AG04449 (cell line): ENCODE data around the gene UTP4.

Experiments
- CTCF ChIA-PET: fragments of 350-600 bp; formaldehyde crosslinking; extraction: SDS; loops from one replicate; lab custom pipeline; 2021; ENCODE audit warnings: antibody characterized with exemption; lab: Yijun Ruan, JAX
- POLR2A ChIA-PET: fragments of 400-600, 350-600 bp; formaldehyde crosslinking; extraction: SDS; loops from one replicate; lab custom pipeline; 2020; ENCODE audit warnings: antibody characterized with exemption, inconsistent platforms; lab: Yijun Ruan, JAX
- DNase-seq: peaks from one replicate; pipeline ENCODE4 v3.0.0-alpha.2; 2010; ENCODE audit warnings: low read depth, low spot score
- H3K4me3 ChIP-seq: 2 replicates; pipeline ENCODE4 v1.5.1; 2011; ENCODE audit warnings: low read depth, mild to moderate bottlenecking, control low read depth, low read length
- CTCF ChIP-seq: IDR thresholded peaks from one replicate; pipeline ENCODE4 v1.5.1; 2011; ENCODE audit warnings: mild to moderate bottlenecking, moderate library complexity, low read length, control low read depth, inconsistent platforms; ENCODE audit not compliant: insufficient read depth; ENCODE audit errors: missing control alignments

The UTP4 gene

GRCh38 chr16:69191136-69191535 is 58.7 kb downstream of the UTP4 start:
- ChIA-PET POLR2A (no interaction called here), CTCF (interaction anchor here (1.5 kb wide), 1 partner anchor 21 kb away, joined by 4 read pairs; no protein-coding TSS in a partner anchor)
- no peak overlapping the region for H3K4me3 ChIP-seq
- no peak for DNase-seq
- no peak for TF ChIP-seq CTCF

DNA sequence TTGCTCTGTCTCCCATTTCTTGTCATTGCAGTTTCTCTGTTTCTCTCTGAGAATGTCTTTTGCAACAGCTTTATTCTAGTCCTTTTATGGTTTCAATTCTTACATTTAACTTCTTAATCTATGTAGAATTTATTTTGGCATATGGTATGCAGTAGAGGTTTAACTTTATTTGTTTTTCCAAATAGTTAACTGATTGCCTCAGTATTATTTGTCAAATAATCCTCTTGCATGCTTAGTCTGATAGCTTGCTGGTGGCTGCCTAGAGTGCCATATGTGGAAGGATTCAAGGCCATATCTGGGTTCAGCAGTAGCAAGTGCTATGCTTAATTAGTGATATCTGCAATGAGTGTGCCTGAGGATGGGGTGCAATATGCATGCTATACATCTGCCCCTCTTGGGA is 61.4 kb downstream of the UTP4 start:
- POLR2A ChIA-PET, result interaction anchor here (1.6 kb wide), 1 partner anchor 82 kb away, joined by 3 read pairs; no protein-coding TSS in a partner anchor
- DNase-seq, result no peak

DNA sequence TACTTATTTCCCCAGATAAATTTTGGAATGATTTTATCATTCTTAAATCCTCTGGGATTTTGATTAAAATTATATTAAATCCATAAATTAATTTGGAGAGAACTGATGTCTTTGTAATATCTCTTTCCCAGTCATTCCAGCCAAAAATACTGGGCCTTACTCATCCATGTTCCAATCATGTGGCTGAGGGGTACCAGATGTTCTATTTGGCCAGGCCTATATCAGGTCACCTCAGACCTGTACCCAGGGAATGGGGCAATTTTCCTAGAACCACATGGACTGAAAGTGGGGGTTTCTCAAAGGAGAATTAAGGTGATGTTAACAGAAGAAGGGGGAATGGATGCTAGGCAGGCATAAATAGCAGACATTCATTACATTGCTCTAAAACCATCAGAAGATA is 62.0 kb downstream of the UTP4 start:
- CTCF ChIA-PET, result interaction anchor here (1.3 to 1.9 kb wide), 2 partner anchors 41 to 91 kb away, joined by 3 to 6 read pairs; no protein-coding TSS in a partner anchor
- POLR2A ChIA-PET, result interaction anchor here (1.6 kb wide), 1 partner anchor 82 kb away, joined by 3 read pairs; no protein-coding TSS in a partner anchor
- H3K4me3 ChIP-seq, result no peak overlapping the region
- no peak for TF ChIP-seq CTCF
- DNase-seq, result no peak

More for the DNA sequence above, 61.4 kb downstream of the UTP4 start:
- CTCF ChIA-PET, result interaction anchor here (1.9 to 2.2 kb wide), 2 partner anchors 43 to 92 kb away, joined by 6 to 10 read pairs; no protein-coding TSS in a partner anchor
- TF ChIP-seq CTCF, result no peak
- no peak overlapping the region for H3K4me3 ChIP-seq

DNA sequence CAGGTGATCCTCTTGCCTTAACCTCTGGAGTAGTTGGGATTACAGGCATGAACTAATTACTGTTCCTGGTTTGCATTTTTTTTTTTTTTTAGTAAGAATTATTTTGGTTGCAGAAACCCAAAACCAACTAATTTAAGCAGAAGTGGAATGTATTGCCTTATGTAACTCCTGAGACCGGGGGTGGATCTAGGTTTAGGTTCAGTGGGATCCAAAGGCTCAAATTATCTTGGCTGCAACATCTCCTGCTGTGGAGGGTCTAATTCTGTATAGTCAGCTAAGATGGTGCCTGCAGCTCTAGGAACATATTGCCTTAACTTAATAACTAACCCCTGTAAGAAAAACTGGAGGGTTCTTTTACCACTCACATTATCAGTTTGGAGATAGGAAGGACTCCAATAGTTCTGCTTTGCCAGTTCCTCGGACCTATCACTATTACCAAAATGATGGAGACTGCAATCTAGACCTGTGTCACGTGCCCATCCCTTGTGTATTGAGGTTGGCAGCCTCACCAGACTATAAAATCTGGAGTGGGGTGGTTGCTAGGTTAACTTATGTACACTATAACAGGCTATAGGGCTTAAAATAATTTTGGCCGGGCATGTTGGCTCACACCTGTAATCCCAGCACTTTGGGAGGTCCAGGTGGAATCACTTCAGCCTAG is 63.0 kb downstream of the UTP4 start:
- ChIA-PET CTCF (interaction anchor here (1.3 kb wide), 1 partner anchor 42 kb away, joined by 3 read pairs; no protein-coding TSS in a partner anchor), POLR2A (no interaction called here)
- DNase-seq, result no peak

DNA sequence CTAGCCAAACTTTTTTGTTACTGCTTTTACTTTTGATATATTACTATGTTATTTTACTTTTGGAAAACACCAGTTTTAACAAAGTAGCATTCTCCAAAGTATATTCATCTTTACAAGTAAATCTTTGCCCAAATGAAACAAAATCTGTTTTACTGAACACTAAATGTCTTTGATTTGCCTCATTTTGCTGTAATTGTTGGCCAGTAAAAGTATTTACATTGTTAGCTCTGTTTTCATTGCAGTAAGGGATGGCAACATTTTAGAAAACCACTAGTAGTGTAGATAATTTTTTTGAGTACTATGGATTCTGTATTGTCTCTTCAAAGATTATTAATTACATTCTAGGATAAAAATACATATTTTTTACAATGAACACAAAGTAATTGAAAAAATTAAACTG is 65.1 kb downstream of the UTP4 start:
- DNase-seq, result no peak
- ChIA-PET POLR2A (no interaction called here), CTCF (no interaction called here)
- H3K4me3 ChIP-seq, result no peak overlapping the region
- TF ChIP-seq CTCF, result no peak

More for the DNA sequence above, 63.0 kb downstream of the UTP4 start:
- no peak for TF ChIP-seq CTCF
- no peak overlapping the region for H3K4me3 ChIP-seq

DNA sequence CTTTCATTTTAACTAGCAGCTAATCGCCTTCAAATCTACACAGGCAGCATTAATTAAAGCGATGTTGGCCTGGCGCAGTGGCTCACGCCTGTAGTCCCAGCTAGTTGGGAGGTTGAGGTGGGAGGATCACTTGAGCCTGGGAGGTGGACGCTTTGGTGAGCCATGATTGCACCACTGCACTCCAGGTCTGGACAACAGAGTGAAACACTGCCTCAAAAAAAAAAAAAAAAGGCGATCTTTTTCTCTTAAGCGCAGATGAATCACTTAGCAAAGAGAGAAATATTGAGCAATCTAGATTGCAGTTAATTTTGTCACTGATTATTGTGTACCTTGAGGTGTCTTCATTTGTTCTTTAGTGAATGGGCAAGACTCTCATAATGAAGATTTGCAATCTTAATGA is 66.9 kb downstream of the UTP4 start:
- no peak overlapping the region for H3K4me3 ChIP-seq
- no peak for DNase-seq
- no peak for TF ChIP-seq CTCF
- ChIA-PET POLR2A (no interaction called here), CTCF (interaction anchor here (1.1 kb wide), 1 partner anchor 111 kb away, joined by 3 read pairs; no protein-coding TSS in a partner anchor)
